GM23248 (cell line): ENCODE results near the gene FAM13B. TPM values are rescaled to one million over a fixed set of nuclear protein-coding genes. Genes with fewer than 3 reads are reported as not detected.
"Not testable (repeated sequence)": the region's sequence is repeated elsewhere in the genome, so short reads cannot be mapped to it uniquely, and the experiment has no call there.

ENCODE experiments used
- DNase-seq: peaks from one replicate; pipeline ENCODE4 v3.0.0-alpha.2; 2015
- H2AFZ ChIP-seq: fragments of 200-600 bp; sonication (generic); 2 replicates; pipeline ENCODE4 v1.6.1; 2016; ENCODE audit warnings: antibody characterized with exemption
- H3F3A ChIP-seq: fragments of 200-600 bp; sonication (generic); 2 replicates; pipeline ENCODE4 v1.6.1; 2016; ENCODE audit warnings: mild to moderate bottlenecking, antibody characterized with exemption, mixed run types; ENCODE audit not compliant: insufficient read depth
- H3K27ac ChIP-seq: fragments of 200-600 bp; sonication (generic); 2 replicates; pipeline ENCODE4 v1.5.1; 2016; ENCODE audit warnings: mild to moderate bottlenecking
- H3K27me3 ChIP-seq: fragments of 200-600 bp; sonication (generic); replicated peaks from 2 replicates; pipeline ENCODE4 v1.6.1; 2016; ENCODE audit warnings: mild to moderate bottlenecking; ENCODE audit not compliant: insufficient read depth
- H3K36me3 ChIP-seq: fragments of 200-600 bp; sonication (generic); 2 replicates; pipeline ENCODE4 v1.6.1; 2016; ENCODE audit warnings: low read depth, mild to moderate bottlenecking
- H3K4me1 ChIP-seq: fragments of 200-600 bp; sonication (generic); 2 replicates; pipeline ENCODE4 v1.6.1; 2016; ENCODE audit warnings: mild to moderate bottlenecking; ENCODE audit not compliant: insufficient read depth
- H3K4me2 ChIP-seq: fragments of 200-600 bp; sonication (generic); one replicate; pipeline ENCODE4 v1.6.1; 2016; ENCODE audit warnings: mild to moderate bottlenecking; ENCODE audit not compliant: unreplicated experiment
- H3K4me3 ChIP-seq: fragments of 200-600 bp; sonication (generic); 2 replicates; pipeline ENCODE4 v1.5.1; 2016; ENCODE audit warnings: mild to moderate bottlenecking
- H3K79me2 ChIP-seq: fragments of 200-600 bp; sonication (generic); 2 replicates; pipeline ENCODE4 v1.6.1; 2016; ENCODE audit warnings: mild to moderate bottlenecking; ENCODE audit not compliant: insufficient read depth
- H3K9ac ChIP-seq: fragments of 200-600 bp; sonication (generic); 2 replicates; pipeline ENCODE4 v1.6.1; 2016; ENCODE audit warnings: mild to moderate bottlenecking
- H3K9me2 ChIP-seq: fragments of 200-600 bp; sonication (generic); 2 replicates; pipeline ENCODE4 v1.6.1; 2016; ENCODE audit warnings: mixed run types, mild to moderate bottlenecking, moderate library complexity; ENCODE audit not compliant: insufficient read depth
- H3K9me3 ChIP-seq: fragments of 200-600 bp; sonication (generic); one replicate; pipeline ENCODE4 v1.6.1; 2017; ENCODE audit warnings: low read depth
- H4K20me1 ChIP-seq: fragments of 200-600 bp; sonication (generic); 2 replicates; pipeline ENCODE4 v1.6.0; 2016; ENCODE audit not compliant: insufficient read depth
- EZH2 ChIP-seq: fragments of 200-600 bp; sonication (generic); IDR thresholded peaks from 2 replicates; pipeline ENCODE4 v1.6.1; 2018; ENCODE audit warnings: antibody characterized with exemption, mild to moderate bottlenecking; ENCODE audit not compliant: insufficient read depth, poor library complexity, severe bottlenecking
- EZH2phosphoT487 ChIP-seq: fragments of 200-600 bp; sonication (generic); IDR thresholded peaks from 2 replicates; pipeline ENCODE4 v1.6.1; 2018; ENCODE audit warnings: antibody characterized with exemption, moderate library complexity, mild to moderate bottlenecking, low read depth; ENCODE audit not compliant: insufficient read depth
- WGBS, 2 experiments: methylation state at CpG; one replicate each; pipeline ENCODE4 v1.1.6; 2015 to 2017; ENCODE audit warnings: low lambda C conversion rate in 2 of 2, low coverage in 1 of 2; ENCODE audit errors: missing lambda C conversion rate in 2 of 2; 5-methylcytosine and 5-hydroxymethylcytosine counted together
- in situ Hi-C: fragments of 300-500 bp; cut with MboI; formaldehyde crosslinking; loops from 2 replicates; pipeline ENCODE4 v1.15.0; 2020
- polyA plus RNA-seq: library from polyadenylated mRNA; unstranded; fragments of >200 nt; fragmentation: Nextera tagmentation; extraction: Ambion mirVana; gene quantifications from 2 replicates; pipeline ENCODE4 v1.2.1, GENCODE V29; 2016
- total RNA-seq: library from RNA; depleted of rRNA; stranded (reverse); fragments of >200 nt; shearing (Covaris generic); gene quantifications from 2 replicates; pipeline ENCODE4 v1.2.3, GENCODE V29; 2014

Gene FAM13B
- total and polyA plus RNA-seq, 2 experiments from 2014 or later: 15.6 to 19.0 TPM

GRCh38 chr5:138051441-138052296 lies 18.8 kb upstream of the FAM13B start:
- H3K4me2 ChIP-seq: no peak overlapping the region
- no peak for TF ChIP-seq EZH2phosphoT487
- no peak for TF ChIP-seq EZH2
- H3K79me2 ChIP-seq: no peaks in the 10 kb centered on the region
- WGBS, 2 experiments: 60 to 64% methylated on average over 9 of the region's 9 CpGs
- in situ Hi-C loops: no loop called here
- H3F3A ChIP-seq: no peaks in the 10 kb centered on the region
- no peak overlapping the region for H3K27ac ChIP-seq
- H3K4me3 ChIP-seq: no peak overlapping the region
- H3K36me3 ChIP-seq: no peaks in the 10 kb centered on the region
- H3K9ac ChIP-seq: no peak overlapping the region
- H4K20me1 ChIP-seq: no peaks in the 10 kb centered on the region
- peaks cover 12% of the 10 kb centered on the region; the same call in 1 of the 2 replicates for H3K27me3 ChIP-seq
- no peaks in the 10 kb centered on the region for H3K9me2 ChIP-seq
- H3K9me3 ChIP-seq: no peaks in the 10 kb centered on the region
- H3K4me1 ChIP-seq: no peaks in the 10 kb centered on the region
- H2AFZ ChIP-seq: no peak overlapping the region
- DNase-seq: no peak

GRCh38 chr5:138045283-138045682 lies 12.4 kb upstream of the FAM13B start:
- not testable (repeated sequence) for DNase-seq, H3K27me3 ChIP-seq, H4K20me1 ChIP-seq, H3K27ac ChIP-seq, H3K4me1 ChIP-seq, H3K9ac ChIP-seq, H3K36me3 ChIP-seq, H3K9me2 ChIP-seq, H3K4me2 ChIP-seq, H2AFZ ChIP-seq, H3K9me3 ChIP-seq, H3F3A ChIP-seq, H3K79me2 ChIP-seq, H3K4me3 ChIP-seq
- 66 to 72% methylated on average over 3 of the region's 3 CpGs for WGBS, 2 experiments
- in situ Hi-C loops: loop anchor here (25.0 kb wide), 1 partner anchor 408 kb away; no protein-coding TSS in a partner anchor

GRCh38 chr5:138038826-138039225 lies 5.9 kb upstream of the FAM13B start:
- 76 to 80% methylated on average over 1 of the region's 1 CpG for WGBS, 2 experiments
- H2AFZ ChIP-seq: no peak overlapping the region
- peaks cover 9% of the 10 kb centered on the region for H3K4me1 ChIP-seq
- no peaks in the 10 kb centered on the region for H3K36me3 ChIP-seq
- H3K9me2 ChIP-seq: no peaks in the 10 kb centered on the region
- no peak overlapping the region for H3K9ac ChIP-seq
- no peak overlapping the region for H3K27ac ChIP-seq
- in situ Hi-C loops: loop anchor here (25.0 kb wide), 1 partner anchor 402 kb away; no protein-coding TSS in a partner anchor
- TF ChIP-seq EZH2 (no peak), EZH2phosphoT487 (no peak)
- H3K27me3 ChIP-seq: no peaks in the 10 kb centered on the region
- no peak overlapping the region for H3K4me3 ChIP-seq
- H3K4me2 ChIP-seq: no peak overlapping the region
- H4K20me1 ChIP-seq: no peaks in the 10 kb centered on the region
- no peaks in the 10 kb centered on the region for H3K79me2 ChIP-seq
- H3K9me3 ChIP-seq: no peaks in the 10 kb centered on the region
- peaks cover 7% of the 10 kb centered on the region for H3F3A ChIP-seq
- no peak for DNase-seq

GRCh38 chr5:138037907-138038633 lies 5.2 kb upstream of the FAM13B start:
- Histone ChIP-seq H3K9me3 (no peaks in the 10 kb centered on the region), H3K27ac (no peak overlapping the region), H3K4me1 (peaks cover 14% of the 10 kb centered on the region), H3K79me2 (no peaks in the 10 kb centered on the region), H3K4me2 (no peak overlapping the region), H3K9ac (no peak overlapping the region), H3F3A (peaks cover 7% of the 10 kb centered on the region), H3K27me3 (no peaks in the 10 kb centered on the region), H2AFZ (no peak overlapping the region), H3K9me2 (no peaks in the 10 kb centered on the region), H3K36me3 (no peaks in the 10 kb centered on the region), H4K20me1 (no peaks in the 10 kb centered on the region), H3K4me3 (no peak overlapping the region)
- 64 to 79% methylated on average over 1 of the region's 1 CpG for WGBS, 2 experiments
- no peak for DNase-seq
- in situ Hi-C loops: loop anchor here (25.0 kb wide), 1 partner anchor 401 kb away; no protein-coding TSS in a partner anchor
- no peak for TF ChIP-seq EZH2phosphoT487
- TF ChIP-seq EZH2: no peak
